Smooth muscle cell (in vitro differentiated cells): ENCODE results near the gene FBXO41. TPM values are rescaled to one million over a fixed set of nuclear protein-coding genes. Genes with fewer than 3 reads are reported as not detected.

Source experiments
- DNase-seq: peaks from one replicate; lab custom pipeline; 2025; ENCODE audit not compliant: unreplicated experiment; lab: John Stamatoyannopoulos, UW
- H2AFZ ChIP-seq: fragments of 200-600 bp; sonication (generic); 2 replicates; pipeline ENCODE4 v1.6.0; 2016; ENCODE audit warnings: antibody characterized with exemption, low read depth, mild to moderate bottlenecking
- H3F3A ChIP-seq: fragments of 200-600 bp; sonication (generic); 2 replicates; pipeline ENCODE4 v1.6.0; 2017; ENCODE audit warnings: antibody characterized with exemption, low read depth
- H3K27ac ChIP-seq: fragments of 200-600 bp; sonication (generic); 2 replicates; pipeline ENCODE4 v1.5.1; 2016; ENCODE audit warnings: low read depth, mild to moderate bottlenecking
- H3K27me3 ChIP-seq: fragments of 200-600 bp; sonication (generic); 2 replicates; pipeline ENCODE4 v1.6.1; 2016; ENCODE audit warnings: low read depth, mild to moderate bottlenecking
- H3K36me3 ChIP-seq: fragments of 200-600 bp; sonication (generic); 2 replicates; pipeline ENCODE4 v1.5.1; 2016; ENCODE audit warnings: low read depth
- H3K4me1 ChIP-seq: fragments of 200-600 bp; sonication (generic); 2 replicates; pipeline ENCODE4 v1.5.1; 2016; ENCODE audit warnings: low read depth
- H3K4me2 ChIP-seq: fragments of 200-600 bp; sonication (generic); 2 replicates; pipeline ENCODE4 v1.6.0; 2016; ENCODE audit warnings: mild to moderate bottlenecking
- H3K4me3 ChIP-seq: fragments of 200-600 bp; sonication (generic); 2 replicates; pipeline ENCODE4 v1.5.1; 2016; ENCODE audit warnings: mild to moderate bottlenecking
- H3K79me2 ChIP-seq: fragments of 200-600 bp; sonication (generic); 2 replicates; pipeline ENCODE4 v1.6.0; 2016; ENCODE audit warnings: low read depth, mild to moderate bottlenecking
- H3K9ac ChIP-seq: fragments of 200-600 bp; sonication (generic); 2 replicates; pipeline ENCODE4 v1.6.0; 2016; ENCODE audit warnings: low read depth
- H3K9me3 ChIP-seq: fragments of 200-600 bp; sonication (generic); replicated peaks from 2 replicates; pipeline ENCODE4 v1.5.1; 2016; ENCODE audit warnings: low read depth
- H4K20me1 ChIP-seq: fragments of 200-600 bp; sonication (generic); 2 replicates; pipeline ENCODE4 v1.6.0; 2016; ENCODE audit warnings: low read depth
- WGBS: methylation state at CpG from one replicate; pipeline ENCODE4 v1.1.7; 2016; ENCODE audit warnings: low lambda C conversion rate; 5-methylcytosine and 5-hydroxymethylcytosine counted together
- polyA plus RNA-seq: library from polyadenylated mRNA; unstranded; fragments of >200 nt; fragmentation: Nextera tagmentation; extraction: Ambion mirVana; gene quantifications from 2 replicates; pipeline ENCODE4 v1.2.1, GENCODE V29; 2016
- total RNA-seq: library from RNA; depleted of rRNA; stranded (reverse); fragments of >200 nt; gene quantifications from 2 replicates; pipeline ENCODE4 v1.2.3, GENCODE V29; 2014
- TF ChIP-seq, protein P1 (sequence below): fragments of 200-600 bp; sonication (generic); IDR thresholded peaks from 2 replicates; pipeline ENCODE4 v1.5.1; 2017; ENCODE audit warnings: borderline replicate concordance, mild to moderate bottlenecking, antibody characterized with exemption; ENCODE audit not compliant: insufficient read depth, poor library complexity, severe bottlenecking

The FBXO41 gene
- total and polyA plus RNA-seq, 2 experiments from 2014 or later = 1.00 to 1.2 TPM

GRCh38 chr2:73255007-73255644, 29.2 kb downstream of the FBXO41 start:
- DNase-seq = no peak
- 76% methylated on average over 4 of the region's 4 CpGs for WGBS
- Histone ChIP-seq H3K79me2 (no peaks in the 10 kb centered on the region), H3K36me3 (no peaks in the 10 kb centered on the region), H3K4me1 (no peaks in the 10 kb centered on the region), H3K27me3 (no peaks in the 10 kb centered on the region), H3F3A (no peaks in the 10 kb centered on the region), H3K9ac (no peak overlapping the region), H3K4me3 (no peak overlapping the region), H3K27ac (no peak overlapping the region), H3K4me2 (no peak overlapping the region), H2AFZ (no peak overlapping the region), H4K20me1 (peaks cover 5% of the 10 kb centered on the region), H3K9me3 (no peaks in the 10 kb centered on the region)
- TF ChIP-seq, protein P1, sequence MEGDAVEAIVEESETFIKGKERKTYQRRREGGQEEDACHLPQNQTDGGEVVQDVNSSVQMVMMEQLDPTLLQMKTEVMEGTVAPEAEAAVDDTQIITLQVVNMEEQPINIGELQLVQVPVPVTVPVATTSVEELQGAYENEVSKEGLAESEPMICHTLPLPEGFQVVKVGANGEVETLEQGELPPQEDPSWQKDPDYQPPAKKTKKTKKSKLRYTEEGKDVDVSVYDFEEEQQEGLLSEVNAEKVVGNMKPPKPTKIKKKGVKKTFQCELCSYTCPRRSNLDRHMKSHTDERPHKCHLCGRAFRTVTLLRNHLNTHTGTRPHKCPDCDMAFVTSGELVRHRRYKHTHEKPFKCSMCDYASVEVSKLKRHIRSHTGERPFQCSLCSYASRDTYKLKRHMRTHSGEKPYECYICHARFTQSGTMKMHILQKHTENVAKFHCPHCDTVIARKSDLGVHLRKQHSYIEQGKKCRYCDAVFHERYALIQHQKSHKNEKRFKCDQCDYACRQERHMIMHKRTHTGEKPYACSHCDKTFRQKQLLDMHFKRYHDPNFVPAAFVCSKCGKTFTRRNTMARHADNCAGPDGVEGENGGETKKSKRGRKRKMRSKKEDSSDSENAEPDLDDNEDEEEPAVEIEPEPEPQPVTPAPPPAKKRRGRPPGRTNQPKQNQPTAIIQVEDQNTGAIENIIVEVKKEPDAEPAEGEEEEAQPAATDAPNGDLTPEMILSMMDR = no peak

GRCh38 chr2:73254343-73255006, 29.8 kb downstream of the FBXO41 start:
- Histone ChIP-seq H4K20me1 (peaks cover 10% of the 10 kb centered on the region), H2AFZ (no peak overlapping the region), H3K4me2 (no peak overlapping the region), H3F3A (no peaks in the 10 kb centered on the region), H3K27me3 (no peaks in the 10 kb centered on the region), H3K36me3 (peaks cover 6% of the 10 kb centered on the region), H3K27ac (no peak overlapping the region), H3K9me3 (no peaks in the 10 kb centered on the region), H3K4me1 (no peaks in the 10 kb centered on the region), H3K9ac (no peak overlapping the region), H3K4me3 (no peak overlapping the region), H3K79me2 (no peaks in the 10 kb centered on the region)
- DNase-seq = no peak
- WGBS = 85% methylated on average over 7 of the region's 7 CpGs
- TF ChIP-seq, protein P1 = no peak

DNA sequence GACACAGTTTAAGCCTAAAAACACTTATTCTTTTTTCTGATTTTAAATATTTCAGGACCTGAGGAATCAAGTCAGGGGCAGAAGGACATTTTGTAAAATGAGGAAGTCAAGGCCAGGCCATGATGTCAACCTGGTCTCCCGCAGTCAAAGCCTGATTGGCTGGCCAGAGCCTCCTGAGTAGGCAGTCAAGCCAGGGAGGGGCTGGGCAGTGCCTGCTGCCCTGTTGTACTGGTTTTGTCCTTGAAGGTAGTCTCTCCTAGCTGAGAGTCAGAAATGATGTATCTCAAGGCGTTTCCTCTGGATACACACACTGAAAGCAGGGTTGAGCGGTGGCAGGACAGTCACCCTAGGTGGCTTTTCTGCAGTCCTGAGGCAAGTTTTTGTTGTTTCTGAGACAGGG, 30.4 kb downstream of the FBXO41 start:
- TF ChIP-seq, protein P1 = no peak
- Histone ChIP-seq H3K4me2 (no peak overlapping the region), H3K79me2 (no peaks in the 10 kb centered on the region), H3F3A (no peaks in the 10 kb centered on the region), H3K27ac (no peak overlapping the region), H3K9ac (no peak overlapping the region), H3K36me3 (peaks cover 11% of the 10 kb centered on the region), H4K20me1 (peaks cover 13% of the 10 kb centered on the region), H3K9me3 (no peaks in the 10 kb centered on the region), H3K4me1 (no peaks in the 10 kb centered on the region), H3K4me3 (no peak overlapping the region), H2AFZ (no peak overlapping the region), H3K27me3 (no peaks in the 10 kb centered on the region)
- DNase-seq = no peak
- WGBS = 95% methylated on average over 3 of the region's 3 CpGs
